Measurements from ENCODE around the gene TGM3. TPM values are rescaled to one million over a fixed set of nuclear protein-coding genes. Genes with fewer than 3 reads are reported as not detected.

Gene TGM3
- total RNA-seq, 1 donor from 2014 or later, result 1.5 TPM

DNA sequence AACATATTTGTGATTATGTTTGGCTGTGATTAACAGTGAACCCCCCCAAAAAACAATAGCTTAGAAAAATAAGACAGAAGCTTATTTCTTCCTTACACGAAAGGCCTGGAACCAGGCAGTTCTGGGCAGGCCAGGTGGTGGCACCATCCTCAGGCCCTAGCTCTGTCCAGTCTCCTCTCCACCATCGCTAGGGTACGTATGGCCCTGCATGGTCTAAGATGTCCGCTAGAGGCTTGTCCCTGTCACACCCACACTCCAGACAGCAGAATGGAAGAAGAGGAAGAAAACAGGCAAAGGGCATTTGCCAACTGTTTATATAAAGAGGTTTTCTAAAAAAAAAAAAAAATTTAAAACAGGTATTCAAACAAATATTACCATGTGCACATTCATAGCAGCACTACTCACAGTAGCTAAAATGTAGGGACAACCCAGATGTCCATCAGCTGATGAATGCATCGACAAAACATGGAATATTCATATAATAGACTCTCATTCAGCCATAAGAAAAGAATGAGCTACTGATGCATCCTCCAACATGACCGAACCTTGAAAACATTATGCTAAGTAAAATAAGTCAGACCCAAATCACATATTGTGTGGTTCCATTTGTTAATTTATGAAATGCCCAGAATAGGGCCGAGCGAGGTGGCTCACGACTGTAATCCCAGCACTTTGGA lies 6.7 kb downstream of the TGM3 start:
- DNase-seq (ENCODE audit: extremely low spot score, unreplicated experiment), result no peak
- TF ChIP-seq, protein P1, sequence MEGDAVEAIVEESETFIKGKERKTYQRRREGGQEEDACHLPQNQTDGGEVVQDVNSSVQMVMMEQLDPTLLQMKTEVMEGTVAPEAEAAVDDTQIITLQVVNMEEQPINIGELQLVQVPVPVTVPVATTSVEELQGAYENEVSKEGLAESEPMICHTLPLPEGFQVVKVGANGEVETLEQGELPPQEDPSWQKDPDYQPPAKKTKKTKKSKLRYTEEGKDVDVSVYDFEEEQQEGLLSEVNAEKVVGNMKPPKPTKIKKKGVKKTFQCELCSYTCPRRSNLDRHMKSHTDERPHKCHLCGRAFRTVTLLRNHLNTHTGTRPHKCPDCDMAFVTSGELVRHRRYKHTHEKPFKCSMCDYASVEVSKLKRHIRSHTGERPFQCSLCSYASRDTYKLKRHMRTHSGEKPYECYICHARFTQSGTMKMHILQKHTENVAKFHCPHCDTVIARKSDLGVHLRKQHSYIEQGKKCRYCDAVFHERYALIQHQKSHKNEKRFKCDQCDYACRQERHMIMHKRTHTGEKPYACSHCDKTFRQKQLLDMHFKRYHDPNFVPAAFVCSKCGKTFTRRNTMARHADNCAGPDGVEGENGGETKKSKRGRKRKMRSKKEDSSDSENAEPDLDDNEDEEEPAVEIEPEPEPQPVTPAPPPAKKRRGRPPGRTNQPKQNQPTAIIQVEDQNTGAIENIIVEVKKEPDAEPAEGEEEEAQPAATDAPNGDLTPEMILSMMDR (conservative IDR thresholded peaks at IDR 0.05), result no peak
- H3K4me3 Mint-ChIP-seq, result no peak overlapping the region
- H3K36me3 Mint-ChIP-seq, result no peaks in the 10 kb centered on the region
- H3K27me3 Mint-ChIP-seq, result peaks cover 28% of the 10 kb centered on the region
- peaks cover 7% of the 10 kb centered on the region for H3K4me1 Mint-ChIP-seq (ENCODE audit: unreplicated experiment)
- H3K9me3 Mint-ChIP-seq, result no peaks in the 10 kb centered on the region
- no peak overlapping the region for H3K27ac Mint-ChIP-seq

GRCh38 chr20:2303673-2304072 lies 7.9 kb downstream of the TGM3 start:
- no peak overlapping the region for H3K4me3 Mint-ChIP-seq
- no peak for DNase-seq (ENCODE audit: extremely low spot score, unreplicated experiment)
- no peak overlapping the region for H3K27ac Mint-ChIP-seq
- H3K4me1 Mint-ChIP-seq (ENCODE audit: unreplicated experiment), result peaks cover 3% of the 10 kb centered on the region
- H3K9me3 Mint-ChIP-seq, result no peaks in the 10 kb centered on the region
- TF ChIP-seq, protein P1 (conservative IDR thresholded peaks at IDR 0.05), result no peak
- H3K36me3 Mint-ChIP-seq, result no peaks in the 10 kb centered on the region
- H3K27me3 Mint-ChIP-seq, result peaks cover 21% of the 10 kb centered on the region

DNA sequence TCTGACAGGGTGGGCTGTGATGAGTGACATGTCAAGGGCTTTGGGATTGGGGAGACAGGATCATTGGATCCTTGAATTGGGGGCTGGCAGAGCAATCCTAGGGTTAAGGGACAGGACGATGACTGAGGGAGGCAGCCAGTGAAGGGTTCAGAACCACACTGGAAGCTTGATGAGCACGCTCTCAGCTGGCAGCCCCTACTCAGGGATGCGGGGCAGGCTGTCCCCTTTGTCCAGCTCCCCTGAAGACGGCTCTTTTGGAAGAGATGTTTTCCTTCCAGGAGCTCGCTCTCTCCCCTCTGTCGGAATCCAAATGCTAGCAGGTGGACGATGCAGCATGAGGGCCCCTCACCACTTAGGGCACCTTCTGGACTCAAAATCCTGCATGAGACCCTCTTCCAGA lies 8.4 kb downstream of the TGM3 start:
- no peak for DNase-seq (ENCODE audit: extremely low spot score, unreplicated experiment)
- H3K4me1 Mint-ChIP-seq (ENCODE audit: unreplicated experiment), result peaks cover 3% of the 10 kb centered on the region
- no peaks in the 10 kb centered on the region for H3K9me3 Mint-ChIP-seq
- H3K36me3 Mint-ChIP-seq, result no peaks in the 10 kb centered on the region
- TF ChIP-seq, protein P1 (conservative IDR thresholded peaks at IDR 0.05), result no peak
- no peak overlapping the region for H3K27ac Mint-ChIP-seq
- H3K4me3 Mint-ChIP-seq, result no peak overlapping the region
- peaks cover 17% of the 10 kb centered on the region for H3K27me3 Mint-ChIP-seq

GRCh38 chr20:2305029-2305428 lies 9.2 kb downstream of the TGM3 start:
- TF ChIP-seq, protein P1 (conservative IDR thresholded peaks at IDR 0.05), result no peak
- Mint-ChIP-seq H3K27me3 (peaks cover 14% of the 10 kb centered on the region), H3K36me3 (no peaks in the 10 kb centered on the region), H3K9me3 (no peaks in the 10 kb centered on the region), H3K4me1 (ENCODE audit: unreplicated experiment) (peaks cover 3% of the 10 kb centered on the region), H3K27ac (no peak overlapping the region), H3K4me3 (no peak overlapping the region)
- DNase-seq (ENCODE audit: extremely low spot score, unreplicated experiment), result no peak

DNA sequence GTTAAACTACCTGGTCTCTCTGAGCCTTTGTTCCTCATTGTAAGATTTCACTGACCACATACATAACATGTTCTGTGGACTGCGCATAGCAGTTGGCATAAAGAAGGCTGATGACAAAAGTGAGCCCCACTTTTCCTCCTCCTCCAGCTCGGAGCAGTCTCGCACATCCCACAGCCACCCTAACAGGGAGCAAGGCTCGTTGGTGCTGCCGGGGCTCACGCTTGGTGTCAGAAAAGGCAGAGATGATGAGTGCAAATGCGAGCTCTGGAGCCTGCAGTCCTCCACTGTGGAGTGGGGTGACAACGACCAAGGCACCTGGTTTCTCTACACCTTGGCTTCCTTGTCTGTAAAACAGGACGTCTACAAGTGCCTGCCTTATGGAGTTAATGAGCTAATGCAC lies 9.7 kb downstream of the TGM3 start:
- H3K27me3 Mint-ChIP-seq, result peaks cover 14% of the 10 kb centered on the region
- no peak overlapping the region for H3K27ac Mint-ChIP-seq
- DNase-seq (ENCODE audit: extremely low spot score, unreplicated experiment), result no peak
- no peaks in the 10 kb centered on the region for H3K9me3 Mint-ChIP-seq
- TF ChIP-seq, protein P1 (conservative IDR thresholded peaks at IDR 0.05), result no peak
- no peak overlapping the region for H3K4me3 Mint-ChIP-seq
- H3K36me3 Mint-ChIP-seq, result no peaks in the 10 kb centered on the region
- peaks cover 3% of the 10 kb centered on the region for H3K4me1 Mint-ChIP-seq (ENCODE audit: unreplicated experiment)
